ENCODE measurements around the gene UBD.
A peak's percentile ranks its signal among the peaks of the same experiment; 100 is the strongest.

UBD gene

GRCh38 chr6:29520232-29520631 is 39.3 kb downstream of the UBD start:
- H3K27ac ChIP-seq = no peak overlapping the region
- TF ChIP-seq CTCF (conservative IDR thresholded peaks at IDR 0.05; ENCODE audit: low read depth) = no peak
- DNase-seq (ENCODE audit: low spot score) = no peak
- ChIA-PET CTCF (interaction anchor here (0.6 kb wide), 1 partner anchor 62 kb away, joined by 3 read pairs; no protein-coding TSS in a partner anchor), POLR2A (ENCODE audit: low non-redundant PET) (no interaction called here)

DNA sequence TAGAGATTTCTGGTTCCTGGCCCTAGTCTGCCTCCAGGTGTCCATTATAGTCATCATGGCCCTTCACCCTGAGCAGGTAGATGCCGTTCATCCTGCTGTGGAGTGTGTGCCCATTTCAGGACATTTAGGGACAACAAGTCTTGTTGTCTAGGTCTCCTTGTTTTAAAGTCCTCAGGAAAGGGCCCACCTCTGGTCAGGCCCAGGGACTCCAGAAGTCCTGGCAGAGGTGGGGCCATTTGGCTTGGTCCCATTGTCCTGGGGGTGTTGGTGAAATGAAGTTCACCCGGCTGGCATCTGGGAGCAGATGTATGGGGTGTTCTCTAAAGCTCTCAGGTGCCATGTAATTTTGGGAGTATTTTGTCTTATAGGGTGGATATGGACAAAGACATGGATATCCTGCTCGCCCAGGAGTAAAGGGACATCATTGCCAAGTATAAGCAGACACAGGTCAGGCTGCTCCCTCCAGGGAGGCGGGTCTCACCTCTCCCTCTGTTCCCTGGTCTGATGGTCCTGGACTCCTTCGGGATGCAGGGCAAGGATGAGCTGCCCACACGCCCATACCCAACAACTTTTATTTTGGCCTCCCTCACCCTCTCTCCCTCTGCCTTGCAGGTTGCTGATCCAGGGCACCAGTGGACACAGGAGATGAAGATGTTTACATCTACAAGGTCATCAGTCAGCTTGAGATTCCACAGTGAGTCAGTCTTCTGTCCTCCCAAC is 40.1 kb downstream of the UBD start:
- no peak for DNase-seq (ENCODE audit: low spot score)
- TF ChIP-seq CTCF (conservative IDR thresholded peaks at IDR 0.05; ENCODE audit: low read depth) = no peak
- POLR2A ChIA-PET (ENCODE audit: low non-redundant PET) = no interaction called here

DNA sequence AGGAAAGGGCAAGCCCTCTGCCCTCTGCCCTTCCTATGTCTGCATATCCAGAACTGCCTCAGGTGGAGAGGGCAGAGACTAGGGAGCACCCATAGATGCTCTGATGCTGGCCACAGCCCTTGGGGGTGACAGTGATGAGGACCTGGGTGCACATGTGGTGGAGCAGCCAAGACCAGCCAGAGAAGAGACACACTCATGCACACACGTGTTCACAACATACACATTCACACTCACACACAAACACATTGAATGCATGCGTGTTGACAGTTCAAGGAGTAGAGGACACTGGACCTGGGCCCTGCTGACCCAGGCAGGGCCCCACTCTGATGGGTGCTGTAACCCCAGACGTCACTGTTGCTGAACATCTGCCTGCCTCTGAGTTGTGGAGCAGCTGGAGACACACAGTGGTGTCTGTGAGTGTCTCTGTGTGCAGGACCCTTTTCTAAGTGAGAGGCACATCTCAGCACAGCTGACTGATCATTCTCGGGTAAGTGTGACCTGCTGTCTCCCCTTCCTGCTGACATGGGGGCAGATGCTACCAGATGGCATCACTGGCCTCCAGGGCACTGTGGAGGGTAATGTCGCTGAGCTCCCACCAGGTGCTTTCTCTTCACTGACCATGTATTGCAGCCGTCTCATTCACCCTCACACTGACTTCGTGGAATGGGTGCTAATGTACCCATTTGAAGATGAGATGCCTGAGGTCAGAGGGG is 41.6 kb downstream of the UBD start:
- H3K27ac ChIP-seq = no peak overlapping the region
- ChIA-PET POLR2A (ENCODE audit: low non-redundant PET) (no interaction called here), CTCF (no interaction called here)
- DNase-seq (ENCODE audit: low spot score) = no peak
- TF ChIP-seq CTCF (conservative IDR thresholded peaks at IDR 0.05; ENCODE audit: low read depth) = no peak

More for the DNA sequence above, 40.1 kb downstream of the UBD start:
- H3K27ac ChIP-seq = no peak overlapping the region
- CTCF ChIA-PET = interaction anchor here (0.6 kb wide), 1 partner anchor 62 kb away, joined by 3 read pairs; no protein-coding TSS in a partner anchor

DNA sequence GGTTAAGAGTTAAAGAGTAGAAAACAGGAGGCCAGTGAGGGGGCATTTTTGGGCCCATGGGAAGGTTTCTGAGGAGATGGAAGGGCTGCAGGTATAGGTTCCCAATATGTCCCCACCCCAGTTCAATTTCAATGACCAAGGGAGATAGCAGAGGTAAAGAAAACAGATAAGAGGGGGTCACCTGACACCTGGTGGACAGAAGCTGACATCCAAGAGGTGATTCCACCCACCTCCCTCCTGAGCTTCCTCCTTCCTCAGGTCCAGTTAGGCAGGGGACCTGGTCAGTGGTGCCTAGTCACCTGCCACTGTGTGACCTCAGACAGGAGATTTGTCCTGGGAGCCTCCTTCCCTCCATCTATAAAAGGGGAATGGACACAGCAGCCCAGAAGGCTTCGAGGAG is 42.3 kb downstream of the UBD start:
- CTCF ChIA-PET = no interaction called here
- POLR2A ChIA-PET (ENCODE audit: low non-redundant PET) = no interaction called here
- no peak for DNase-seq (ENCODE audit: low spot score)
- TF ChIP-seq CTCF (conservative IDR thresholded peaks at IDR 0.05; ENCODE audit: low read depth) = no peak
- no peak overlapping the region for H3K27ac ChIP-seq

DNA sequence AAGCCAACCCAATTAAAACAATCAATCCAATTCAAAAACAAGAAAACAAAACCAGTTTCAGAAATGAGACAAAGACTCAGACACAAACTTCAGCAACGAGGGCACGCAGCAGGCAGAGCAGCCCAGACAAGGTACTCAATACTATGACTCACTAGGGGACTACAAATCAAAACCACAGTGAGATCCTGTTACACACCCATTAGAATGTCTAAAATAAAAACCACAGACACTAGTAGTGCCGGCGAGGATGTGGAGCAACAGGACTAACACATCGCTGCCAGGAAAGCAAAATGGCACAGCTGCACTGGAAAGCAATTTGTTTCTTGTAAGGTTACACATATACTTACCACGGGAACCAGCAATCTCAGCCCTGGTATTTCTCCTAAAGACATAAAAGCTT is 43.4 kb downstream of the UBD start:
- CTCF ChIA-PET = interaction anchor here (0.7 kb wide), 1 partner anchor 33 kb away, joined by 3 read pairs; no protein-coding TSS in a partner anchor
- no peak for TF ChIP-seq CTCF (conservative IDR thresholded peaks at IDR 0.05; ENCODE audit: low read depth)
- POLR2A ChIA-PET (ENCODE audit: low non-redundant PET) = no interaction called here
- H3K27ac ChIP-seq = no peak overlapping the region
- peak; percentile 52 for DNase-seq (ENCODE audit: low spot score)

GRCh38 chr6:29510746-29511300 is 48.7 kb downstream of the UBD start:
- H3K27ac ChIP-seq = no peak overlapping the region
- POLR2A ChIA-PET (ENCODE audit: low non-redundant PET) = no interaction called here
- no peak for DNase-seq (ENCODE audit: low spot score)
- TF ChIP-seq CTCF (conservative IDR thresholded peaks at IDR 0.05; ENCODE audit: low read depth) = no peak
- CTCF ChIA-PET = no interaction called here
